GM12878 (cell line): ENCODE data around the gene AHNAK. TPM values are rescaled to one million over a fixed set of nuclear protein-coding genes. Genes with fewer than 3 reads are reported as not detected.

Experiments used
- ATAC-seq: fragments of 200-7000 bp; cut with Tn5 transposase; 3 replicates; pipeline ENCODE4 v1.9.1; 2020; ENCODE audit warnings: mild to moderate bottlenecking, moderate library complexity
- BruUV-seq: library from RNA; stranded (reverse); fragments of 400-500 nt; replicated peaks from 2 replicates; lab custom pipeline; 2021; lab: Mats Ljungman, UMichigan
- CTCF ChIA-PET: fragments of 300-600 bp; sonication (Branson Sonifier 250); formaldehyde crosslinking; extraction: SDS; loops from one replicate; lab custom pipeline; 2021; ENCODE audit warnings: inconsistent platforms; lab: Yijun Ruan, JAX
- POLR2A ChIA-PET: fragments of 350-600 bp; formaldehyde crosslinking; extraction: SDS; loops from one replicate; lab custom pipeline; 2021; ENCODE audit warnings: inconsistent platforms; lab: Charles Lee
- RAD21 ChIA-PET: fragments of 300-600 bp; sonication (Branson Sonifier 250); formaldehyde crosslinking; loops from one replicate; lab custom pipeline; 2023; ENCODE audit warnings: antibody characterized with exemption; ENCODE audit not compliant: unreplicated experiment; lab: Charles Lee
- SMC1A ChIA-PET: fragments of 300-600 bp; sonication (Branson Sonifier 250); formaldehyde crosslinking; loops from one replicate; lab custom pipeline; 2023; ENCODE audit not compliant: unreplicated experiment, uncharacterized antibody; lab: Charles Lee
- DNase-seq: peaks from one replicate; pipeline ENCODE4 v3.0.0-alpha.2; 2011; ENCODE audit warnings: low read depth, low spot score
- FAIRE-seq: peaks from 3 replicates; lab custom pipeline; 2011; peaks lifted over from hg19 to GRCh38; lab: Jason Lieb, UNC
- H2AFZ ChIP-seq: 2 replicates; pipeline ENCODE4 v1.6.0; 2011; ENCODE audit warnings: low read depth, low read length, control low read depth; ENCODE audit not compliant: control insufficient read depth
- H3K27ac ChIP-seq: 2 replicates; pipeline ENCODE4 v1.5.1; 2011; ENCODE audit warnings: control low read depth; ENCODE audit not compliant: control insufficient read depth, insufficient read depth
- H3K27me3 ChIP-seq, 2 experiments: replicated peaks in 1 of 2; 2 replicates each; pipeline versions ENCODE4 v1.6.0 to v1.6.1; 2011; ENCODE audit warnings: low read length in 1 of 2; ENCODE audit not compliant: control insufficient read depth in 2 of 2, insufficient read depth in 2 of 2
- H3K36me3 ChIP-seq, 2 experiments: 2 replicates each; pipeline ENCODE4 v1.5.1; 2011; ENCODE audit warnings: low read length in 1 of 2; ENCODE audit not compliant: control insufficient read depth in 2 of 2, insufficient read depth in 2 of 2
- H3K4me1 ChIP-seq: 2 replicates; pipeline ENCODE4 v1.6.1; 2011; ENCODE audit warnings: mild to moderate bottlenecking, low read length, moderate library complexity, mixed read lengths; ENCODE audit not compliant: control insufficient read depth, insufficient read depth
- H3K4me2 ChIP-seq: 2 replicates; pipeline ENCODE4 v1.6.0; 2011; ENCODE audit warnings: control low read depth; ENCODE audit not compliant: control insufficient read depth, insufficient read depth
- H3K4me3 ChIP-seq: fragments of 200-600 bp; sonication (generic); 2 replicates; pipeline ENCODE4 v1.5.1; 2016
- H3K79me2 ChIP-seq: 2 replicates; pipeline ENCODE4 v1.6.0; 2011; ENCODE audit warnings: low read length; ENCODE audit not compliant: control insufficient read depth, insufficient read depth
- H3K9ac ChIP-seq: 2 replicates; pipeline ENCODE4 v1.8.0; 2011; ENCODE audit warnings: low read length, control low read depth, mixed read lengths; ENCODE audit not compliant: control insufficient read depth, insufficient read depth
- H3K9me3 ChIP-seq: replicated peaks from 3 replicates; pipeline ENCODE4 v1.5.1; 2011; ENCODE audit warnings: mild to moderate bottlenecking, low read length; ENCODE audit not compliant: control insufficient read depth, insufficient read depth
- H4K20me1 ChIP-seq: 2 replicates; pipeline ENCODE4 v1.6.0; 2011; ENCODE audit not compliant: control insufficient read depth, insufficient read depth
- CBX5 ChIP-seq: sonication (generic); IDR thresholded peaks from 2 replicates; pipeline ENCODE4 v1.6.1; 2016; ENCODE audit warnings: low read depth, moderate library complexity, mild to moderate bottlenecking, inconsistent platforms
- FOXK2 ChIP-seq: fragments of 450-650 bp; IDR thresholded peaks from 2 replicates; pipeline ENCODE4 v1.6.1; 2017; ENCODE audit warnings: mild to moderate bottlenecking, moderate library complexity
- MLLT1 ChIP-seq: fragments of 450-650 bp; IDR thresholded peaks from 2 replicates; pipeline ENCODE4 v1.6.1; 2016; ENCODE audit warnings: mild to moderate bottlenecking
- NR2C1 ChIP-seq: fragments of 450-650 bp; IDR thresholded peaks from 2 replicates; pipeline ENCODE4 v1.6.1; 2017; ENCODE audit warnings: antibody characterized with exemption, mild to moderate bottlenecking, moderate library complexity
- RFX5 ChIP-seq: IDR thresholded peaks from 2 replicates; pipeline ENCODE4 v1.6.1; 2011; ENCODE audit warnings: low read depth, low read length, improper control_type of control experiment
- SIX5 ChIP-seq: IDR thresholded peaks from 2 replicates; pipeline ENCODE4 v1.6.1; 2011; ENCODE audit warnings: mild to moderate bottlenecking, low read depth, low read length, moderate library complexity; ENCODE audit not compliant: severe bottlenecking
- TCF12 ChIP-seq: IDR thresholded peaks from 2 replicates; pipeline ENCODE4 v1.6.1; 2011; ENCODE audit warnings: low read depth, mild to moderate bottlenecking, low read length
- ZBTB11 ChIP-seq: fragments of 450-650 bp; formaldehyde crosslinking; IDR thresholded peaks from 2 replicates; pipeline ENCODE4 v1.5.0; 2022; ENCODE audit warnings: mild to moderate bottlenecking, missing genetic modification characterization
- ZNF217 ChIP-seq: fragments of 450-650 bp; IDR thresholded peaks from 2 replicates; pipeline ENCODE4 v1.6.1; 2017; ENCODE audit warnings: antibody characterized with exemption, mild to moderate bottlenecking
- WGBS: methylation state at CpG from one replicate; pipeline ENCODE4 v1.1.6; 2016; ENCODE audit warnings: low lambda C conversion rate; ENCODE audit not compliant: insufficient replicate concordance, insufficient coverage; ENCODE audit errors: missing lambda C conversion rate; 5-methylcytosine and 5-hydroxymethylcytosine counted together
- in situ Hi-C: fragments of 300-500 bp; cut with MboI; formaldehyde crosslinking; loops from 9 replicates; pipeline ENCODE4 v1.14.3; 2018; ENCODE audit warnings: mixed read lengths
- intact Hi-C: fragments of 100-400 bp; cut with micrococcal nuclease; formaldehyde crosslinking; loops from one replicate; pipeline ENCODE4 v1.14.2; 2022; ENCODE audit not compliant: unreplicated experiment
- polyA plus RNA-seq, 11 experiments: library from polyadenylated mRNA; depleted of rRNA in 4 of 11; unstranded in 6 of 11; stranded (reverse) in 5 of 11; fragments of >200 nt; fragmentation: Nextera tagmentation in 4 of 11; fragmentation: Illumina TruSeq in 1 of 11; extraction: Ambion mirVana in 4 of 11; extraction: Trizol in 1 of 11; gene quantifications; 1 replicate in 1 of 11; 2 replicates in 10 of 11; pipeline versions ENCODE4 v1.2.1 to v1.2.3, GENCODE V29; 2011 to 2016; ENCODE audit warnings: inconsistent platforms in 2 of 11, missing spikeins in 2 of 11, low read depth in 1 of 11
- total RNA-seq, 4 experiments: library from RNA; depleted of rRNA in 3 of 4; stranded (reverse); fragments of >200 nt in 3 of 4; fragmentation: Illumina TruSeq in 1 of 4; extraction: Trizol in 1 of 4; gene quantifications; 2 replicates each; pipeline versions ENCODE4 v1.2.1 to v1.2.3, GENCODE V29; 2013 to 2021
- TF ChIP-seq, protein P1 (sequence below): fragments of 450-650 bp; IDR thresholded peaks from 2 replicates; pipeline ENCODE4 v1.6.1; 2017; ENCODE audit warnings: antibody characterized with exemption, mild to moderate bottlenecking, moderate library complexity

AHNAK gene
- total and polyA plus RNA-seq, 10 of the 15 experiments (the other 5 are each of a cell fraction or from before 2014, with no cell fraction given) = 0.76 to 90.3 (median 19.4) TPM

- TF ChIP-seq ZBTB11 = no peak
- no peak for TF ChIP-seq SIX5
Observed at GRCh38 chr11:62411524-62411923, 135.1 kb downstream of the AHNAK start (continued).

- no peak for FAIRE-seq
- no peak overlapping the region for H3K4me3 ChIP-seq
- POLR2A ChIA-PET = no interaction called here
- H3K9me3 ChIP-seq = no peaks in the 10 kb centered on the region
- BruUV-seq = no TSS peak
- ATAC-seq = no peak
- no peak overlapping the region for H3K9ac ChIP-seq
- CTCF ChIA-PET = interaction anchor here (0.6 to 1.6 kb wide), 2 partner anchors 14 to 150 kb away, joined by 3 to 6 read pairs; no protein-coding TSS in a partner anchor
- no peaks in the 10 kb centered on the region for H4K20me1 ChIP-seq
- no peaks in the 10 kb centered on the region for H3K4me1 ChIP-seq
- peaks cover 0 to 1% of the 10 kb centered on the region in 2 experiments; a peak in 3 of 4 replicates for H3K27me3 ChIP-seq
- no peaks in the 10 kb centered on the region for H3K79me2 ChIP-seq
- DNase-seq = no peak
- H3K27ac ChIP-seq = no peak overlapping the region
- H3K36me3 ChIP-seq = no peaks in the 10 kb centered on the region
- SMC1A ChIA-PET = interaction anchor here (1.5 kb wide), 1 partner anchor 10 kb away, joined by 4 read pairs; no protein-coding TSS in a partner anchor
- no peak overlapping the region for H2AFZ ChIP-seq
- in situ Hi-C loops = no loop called here
- intact Hi-C loops = no loop called here
- no peak overlapping the region for H3K4me2 ChIP-seq
- RAD21 ChIA-PET = interaction anchor here (0.6 kb wide), 1 partner anchor 13 kb away, joined by 3 read pairs; no protein-coding TSS in a partner anchor
- WGBS = 34% methylated on average over 8 of the region's 8 CpGs
- no peak for TF ChIP-seq MLLT1
- no peak for TF ChIP-seq ZBTB11
- TF ChIP-seq ZNF217 = no peak
- no peak for TF ChIP-seq RFX5
- TF ChIP-seq TCF12 = no peak
- TF ChIP-seq, protein P1, sequence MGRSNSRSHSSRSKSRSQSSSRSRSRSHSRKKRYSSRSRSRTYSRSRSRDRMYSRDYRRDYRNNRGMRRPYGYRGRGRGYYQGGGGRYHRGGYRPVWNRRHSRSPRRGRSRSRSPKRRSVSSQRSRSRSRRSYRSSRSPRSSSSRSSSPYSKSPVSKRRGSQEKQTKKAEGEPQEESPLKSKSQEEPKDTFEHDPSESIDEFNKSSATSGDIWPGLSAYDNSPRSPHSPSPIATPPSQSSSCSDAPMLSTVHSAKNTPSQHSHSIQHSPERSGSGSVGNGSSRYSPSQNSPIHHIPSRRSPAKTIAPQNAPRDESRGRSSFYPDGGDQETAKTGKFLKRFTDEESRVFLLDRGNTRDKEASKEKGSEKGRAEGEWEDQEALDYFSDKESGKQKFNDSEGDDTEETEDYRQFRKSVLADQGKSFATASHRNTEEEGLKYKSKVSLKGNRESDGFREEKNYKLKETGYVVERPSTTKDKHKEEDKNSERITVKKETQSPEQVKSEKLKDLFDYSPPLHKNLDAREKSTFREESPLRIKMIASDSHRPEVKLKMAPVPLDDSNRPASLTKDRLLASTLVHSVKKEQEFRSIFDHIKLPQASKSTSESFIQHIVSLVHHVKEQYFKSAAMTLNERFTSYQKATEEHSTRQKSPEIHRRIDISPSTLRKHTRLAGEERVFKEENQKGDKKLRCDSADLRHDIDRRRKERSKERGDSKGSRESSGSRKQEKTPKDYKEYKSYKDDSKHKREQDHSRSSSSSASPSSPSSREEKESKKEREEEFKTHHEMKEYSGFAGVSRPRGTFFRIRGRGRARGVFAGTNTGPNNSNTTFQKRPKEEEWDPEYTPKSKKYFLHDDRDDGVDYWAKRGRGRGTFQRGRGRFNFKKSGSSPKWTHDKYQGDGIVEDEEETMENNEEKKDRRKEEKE = no peak
- TF ChIP-seq FOXK2 = no peak
- no peak for TF ChIP-seq CBX5
- no peak for TF ChIP-seq NR2C1
Observed at GRCh38 chr11:62410972-62411371, 135.6 kb downstream of the AHNAK start.
